DMS114 treated with DMSO at 0.1 percent for 48 hours (cell line): Measurements from ENCODE around the gene DLL4.

Experiments
- DNase-seq: peaks from one replicate; lab custom pipeline; 2025; ENCODE audit not compliant: unreplicated experiment; lab: John Stamatoyannopoulos, UW

The DLL4 gene

DNA sequence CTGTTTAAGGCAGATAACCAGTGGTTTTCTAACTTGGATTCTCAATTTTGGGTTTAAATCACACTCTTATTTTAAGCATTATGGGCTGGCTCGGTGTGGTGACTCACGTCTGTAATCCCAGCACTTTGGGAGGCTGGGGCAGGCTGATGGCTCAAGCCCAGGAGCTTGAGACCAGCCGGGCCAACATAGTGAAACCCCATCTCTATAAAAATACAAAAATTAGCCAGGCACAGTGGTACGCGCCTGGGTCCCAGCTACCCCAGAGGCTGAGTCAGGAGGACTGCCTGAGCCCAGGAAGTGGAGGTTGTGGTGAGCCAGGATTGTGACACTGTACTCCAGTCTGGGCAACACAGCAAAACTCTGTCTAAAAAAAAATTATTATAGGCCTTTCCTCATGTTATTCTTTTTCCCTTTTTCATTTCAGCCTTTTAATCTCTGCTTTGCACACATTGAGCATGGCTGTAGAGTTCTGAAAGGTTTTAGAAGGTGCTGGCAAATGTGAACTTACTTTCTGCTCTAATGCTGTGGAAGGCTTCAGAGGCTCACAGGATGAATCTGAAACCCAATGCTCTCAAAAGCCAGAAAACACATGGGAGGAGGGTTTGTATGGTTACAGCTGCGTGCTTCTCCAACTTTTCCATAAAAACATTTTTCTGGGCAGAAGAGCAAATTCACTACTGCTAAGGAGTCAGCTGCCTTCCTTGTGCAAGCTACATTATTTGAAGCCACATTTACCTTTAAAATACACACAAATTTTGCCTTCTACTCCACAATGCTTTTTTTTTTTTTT is 56.6 kb downstream of the DLL4 start:
- no peak for DNase-seq

DNA sequence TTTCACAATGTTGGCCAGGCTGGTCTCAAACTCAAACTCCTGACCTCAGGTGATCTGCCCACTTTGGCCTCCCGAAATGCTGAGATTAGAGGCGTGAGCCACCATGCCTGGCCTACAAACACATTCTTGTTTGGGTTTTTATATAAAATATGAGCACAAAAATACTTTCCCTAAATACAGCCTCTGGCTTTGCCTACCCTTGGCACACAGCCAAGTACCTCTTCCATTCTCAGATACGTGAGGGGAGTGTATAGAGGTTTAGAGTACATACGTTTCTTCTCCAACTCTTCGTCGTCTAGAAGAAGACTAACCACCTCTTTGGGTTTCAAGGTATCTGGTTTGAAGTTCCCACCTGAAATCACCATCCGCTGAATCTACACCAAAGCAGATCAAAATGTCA is 57.7 kb downstream of the DLL4 start:
- no peak for DNase-seq

DNA sequence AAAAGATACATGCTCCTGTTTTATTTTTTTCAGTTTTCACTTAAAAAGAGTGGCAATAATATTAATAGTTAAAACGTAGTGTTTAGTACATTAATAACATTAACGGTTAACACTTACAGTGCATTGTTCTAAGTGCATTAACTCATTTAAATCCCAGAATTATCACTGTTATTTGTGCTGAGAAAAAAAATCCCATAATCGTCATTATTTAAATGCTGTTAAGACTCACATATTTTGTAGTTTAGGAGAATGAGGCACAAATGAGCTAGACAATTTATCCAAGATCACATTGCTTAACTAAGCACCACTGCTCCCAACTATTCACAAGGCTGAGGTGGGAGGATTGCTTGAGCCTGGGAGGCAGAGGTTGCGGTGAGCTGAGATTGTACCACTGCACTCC is 59.0 kb downstream of the DLL4 start:
- DNase-seq = no peak
